HG03159 (cell line): ENCODE data around the gene PLAAT3.
"Not testable (repeated sequence)": the region's sequence is repeated elsewhere in the genome, so short reads cannot be mapped to it uniquely, and the experiment has no call there.

ENCODE experiments used
- ATAC-seq: cut with Tn5 transposase; IDR thresholded peaks from one replicate; pipeline ENCODE4 v1.9.1; 2021; ENCODE audit warnings: mild to moderate bottlenecking, moderate library complexity; ENCODE audit not compliant: unreplicated experiment

Gene PLAAT3

DNA sequence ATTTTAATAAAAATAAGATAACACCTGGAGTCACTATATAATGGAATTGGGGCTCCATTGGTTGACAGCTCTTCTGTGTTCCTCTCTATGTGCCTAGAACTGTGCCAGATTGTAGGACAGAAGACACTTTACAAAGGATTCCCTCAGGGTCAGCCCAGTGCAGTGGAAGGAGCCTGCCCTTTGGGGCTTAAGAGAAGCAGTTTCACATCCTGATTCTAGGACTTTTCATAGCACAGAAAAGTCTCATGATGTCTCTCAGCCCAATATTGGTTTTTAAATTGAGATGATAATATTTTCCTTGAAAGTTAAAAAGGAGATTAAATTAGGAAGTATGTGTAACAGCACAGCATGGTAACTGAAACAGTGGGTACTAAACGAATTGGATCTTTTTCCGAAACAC, 70.5 kb downstream of the PLAAT3 start:
- no peak for ATAC-seq

- not testable (repeated sequence) for ATAC-seq
These were observed 71.7 kb downstream of the PLAAT3 start for GRCh38 chr11:63542506-63542905.

DNA sequence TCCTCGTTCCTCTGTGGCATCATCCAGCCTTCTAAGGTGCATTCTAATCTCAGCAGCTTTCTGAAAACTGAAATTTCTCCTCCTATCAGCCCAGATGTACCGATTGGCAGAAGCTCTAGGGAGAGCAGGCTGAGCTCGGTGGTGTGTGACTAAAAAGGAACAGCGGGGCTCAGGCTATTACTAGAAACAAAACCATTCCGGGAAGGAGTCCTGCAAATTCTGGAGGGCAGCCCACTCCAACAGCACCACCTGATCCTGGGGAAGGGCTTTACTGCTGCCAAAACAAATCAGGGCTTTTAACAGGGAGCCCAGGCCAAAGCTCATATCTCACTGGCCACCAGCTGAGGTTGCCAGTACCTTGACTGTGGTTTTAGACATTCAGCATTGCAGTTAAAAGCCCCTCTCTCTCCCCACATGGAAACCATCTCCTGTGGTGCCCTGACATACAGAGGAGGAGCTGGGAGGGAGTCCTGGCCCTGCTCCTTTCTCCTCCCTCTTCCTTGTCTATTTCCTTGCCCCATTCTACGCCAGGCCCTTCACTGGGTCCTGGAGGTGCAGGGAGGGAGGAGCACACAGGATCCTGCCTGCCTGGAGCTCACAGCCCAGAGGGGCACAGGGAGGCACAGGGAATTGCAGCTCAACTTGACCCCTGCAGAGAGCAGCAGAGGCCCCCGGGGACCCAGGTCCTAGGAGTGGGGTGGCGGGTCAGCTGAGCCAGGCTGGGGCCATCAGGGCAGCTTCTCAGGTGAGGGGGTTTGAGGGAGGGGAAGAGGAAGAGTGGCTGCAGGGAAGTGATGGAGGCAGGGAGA, 76.7 kb downstream of the PLAAT3 start:
- ATAC-seq, result no peak

DNA sequence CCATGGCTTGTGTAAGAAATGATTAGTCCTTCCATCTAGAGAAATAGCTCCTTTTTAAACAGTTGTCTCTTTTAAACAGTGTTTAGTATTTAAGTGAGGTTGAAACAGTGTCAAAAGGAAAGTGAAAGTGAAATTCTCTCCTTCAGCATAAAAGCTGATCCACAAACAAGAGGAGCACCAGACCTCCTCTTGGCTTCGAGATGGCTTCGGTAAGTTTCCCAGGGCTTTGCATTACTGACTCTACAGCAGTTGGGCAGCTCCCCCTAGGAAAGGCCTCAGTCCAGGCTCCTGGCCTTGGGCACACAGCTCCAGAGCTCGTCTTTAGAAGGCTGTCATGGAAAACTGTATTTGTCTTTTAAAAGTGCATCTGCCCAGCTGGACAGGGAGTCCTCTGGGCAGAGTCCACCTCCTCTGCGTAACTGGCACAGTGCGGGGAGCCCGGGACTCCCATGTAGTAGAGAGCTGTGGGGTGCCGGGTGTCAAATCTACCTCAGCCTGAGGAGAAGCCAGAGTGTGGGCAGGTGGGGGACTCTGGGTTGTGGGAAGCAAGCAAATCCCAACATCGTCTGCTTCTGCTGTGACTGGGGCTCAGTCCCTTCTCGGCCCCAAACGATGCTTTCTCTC, 77.5 kb downstream of the PLAAT3 start, which contains the start of gene PLAAT4:
PLAAT4 (plus strand) TSS at position 140 of the 624 bp plus-strand sequence; CDS start at position 201, 61 bp downstream.
- ATAC-seq, result no peak

- no peak for ATAC-seq
These were observed 78.5 kb downstream of the PLAAT3 start for GRCh38 chr11:63535734-63536133.

GRCh38 chr11:63534895-63535461, 79.3 kb downstream of the PLAAT3 start:
- peak; percentile 44 for ATAC-seq

DNA sequence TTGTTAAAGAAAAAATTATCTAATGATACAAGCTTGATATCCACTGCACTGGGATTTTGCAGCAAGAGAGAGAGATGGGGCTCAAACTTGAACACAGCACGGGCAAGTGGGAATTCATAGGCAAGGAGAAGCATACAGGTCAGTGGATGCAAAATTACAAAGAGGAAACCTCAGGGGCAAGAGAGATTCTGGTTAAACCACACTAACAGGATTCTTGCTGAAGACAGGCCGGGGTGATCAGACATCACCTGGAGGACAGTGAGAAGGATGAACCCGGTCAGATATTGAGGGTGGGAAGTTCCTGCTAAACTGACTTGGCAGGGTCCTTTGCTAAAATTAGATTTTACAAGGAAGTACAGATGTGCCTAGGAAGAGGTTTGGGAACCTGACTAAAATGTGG, 80.2 kb downstream of the PLAAT3 start:
- no peak for ATAC-seq

GRCh38 chr11:63532799-63533475, 81.3 kb downstream of the PLAAT3 start:
- no peak for ATAC-seq

DNA sequence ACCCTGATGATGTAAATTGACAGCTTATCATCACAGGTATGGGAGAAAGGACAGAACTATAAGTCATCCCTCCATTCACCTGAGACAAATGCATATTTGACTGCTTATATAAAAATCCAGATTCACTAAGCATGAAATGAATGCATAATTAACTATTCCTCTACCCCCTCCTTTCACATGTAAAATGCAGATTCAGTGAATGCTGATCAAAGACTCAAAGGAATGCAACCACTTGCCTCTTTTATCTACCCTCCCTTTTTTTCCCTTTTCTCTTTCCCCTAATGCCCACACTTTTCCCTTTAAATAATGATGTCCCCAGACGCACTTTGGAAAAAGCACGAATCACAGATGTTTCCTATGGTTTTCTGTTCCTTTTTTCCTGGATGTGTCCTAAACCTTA, 82.1 kb downstream of the PLAAT3 start:
- no peak for ATAC-seq

DNA sequence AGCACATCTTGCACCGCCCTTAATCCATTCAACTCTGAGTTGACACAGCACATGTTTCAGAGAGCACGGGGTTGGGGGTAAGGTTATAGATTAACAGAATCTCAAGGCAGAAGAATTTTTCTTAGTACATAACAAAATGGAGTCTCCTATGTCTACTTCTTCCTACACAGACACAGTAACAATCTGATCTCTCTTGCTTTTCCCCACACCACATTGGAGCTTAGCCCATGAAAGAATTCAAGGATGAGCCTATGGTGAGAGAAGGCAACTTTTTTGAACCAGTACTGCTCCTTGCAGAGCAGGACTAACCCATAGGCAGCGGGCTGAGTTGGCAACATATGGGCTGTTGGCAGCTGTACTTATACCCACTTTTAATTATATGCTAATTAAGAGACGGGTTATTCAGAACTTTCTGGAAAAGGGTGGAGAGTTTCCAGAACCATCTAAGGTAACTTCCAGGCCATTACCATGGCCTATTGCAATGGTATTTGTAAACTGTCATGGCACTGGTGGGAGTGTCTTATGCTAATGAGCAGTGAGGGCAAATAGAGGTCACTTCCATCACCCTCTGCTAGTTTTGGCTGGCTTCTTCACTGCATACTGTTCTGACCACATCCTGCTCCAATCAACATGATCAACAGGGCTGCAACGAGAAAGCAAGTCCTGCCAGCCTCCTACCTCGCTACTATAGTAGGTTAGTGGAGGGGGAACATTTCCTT, 83.0 kb downstream of the PLAAT3 start:
- peak; percentile 88 for ATAC-seq

GRCh38 chr11:63530021-63530420, 84.2 kb downstream of the PLAAT3 start:
- no peak for ATAC-seq

- ATAC-seq, result not testable (repeated sequence)
These were observed 84.9 kb downstream of the PLAAT3 start for GRCh38 chr11:63529373-63529772.

GRCh38 chr11:63528729-63529278, 85.4 kb downstream of the PLAAT3 start:
- ATAC-seq, result not testable (repeated sequence)

GRCh38 chr11:63528156-63528555, 86.1 kb downstream of the PLAAT3 start:
- ATAC-seq, result not testable (repeated sequence)

DNA sequence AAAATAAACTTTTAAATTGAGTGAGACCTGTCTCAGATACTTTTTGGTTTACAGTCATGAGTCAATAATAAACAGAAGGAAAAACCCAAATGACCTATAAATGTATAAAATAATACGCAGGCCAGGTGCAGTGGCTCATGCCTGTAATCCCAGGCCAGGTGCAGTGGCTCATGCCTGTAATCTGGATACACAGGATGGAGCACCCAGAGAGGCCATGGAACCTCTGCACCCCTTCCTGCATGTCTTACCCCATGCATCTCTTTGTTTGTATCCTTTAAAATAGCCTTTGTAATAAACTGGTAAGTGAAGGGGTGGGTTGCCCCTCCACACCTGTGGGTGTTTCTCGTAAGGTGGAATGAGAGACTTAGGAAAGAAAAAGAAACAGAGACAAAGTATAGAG, 86.6 kb downstream of the PLAAT3 start:
- ATAC-seq, result no peak
